HG02610 (cell line): ENCODE results near the gene INPP4A.

Experiments used
- ATAC-seq: cut with Tn5 transposase; IDR thresholded peaks from one replicate; pipeline ENCODE4 v1.9.1; 2021; ENCODE audit warnings: mild to moderate bottlenecking, moderate library complexity; ENCODE audit not compliant: unreplicated experiment

Gene INPP4A

DNA sequence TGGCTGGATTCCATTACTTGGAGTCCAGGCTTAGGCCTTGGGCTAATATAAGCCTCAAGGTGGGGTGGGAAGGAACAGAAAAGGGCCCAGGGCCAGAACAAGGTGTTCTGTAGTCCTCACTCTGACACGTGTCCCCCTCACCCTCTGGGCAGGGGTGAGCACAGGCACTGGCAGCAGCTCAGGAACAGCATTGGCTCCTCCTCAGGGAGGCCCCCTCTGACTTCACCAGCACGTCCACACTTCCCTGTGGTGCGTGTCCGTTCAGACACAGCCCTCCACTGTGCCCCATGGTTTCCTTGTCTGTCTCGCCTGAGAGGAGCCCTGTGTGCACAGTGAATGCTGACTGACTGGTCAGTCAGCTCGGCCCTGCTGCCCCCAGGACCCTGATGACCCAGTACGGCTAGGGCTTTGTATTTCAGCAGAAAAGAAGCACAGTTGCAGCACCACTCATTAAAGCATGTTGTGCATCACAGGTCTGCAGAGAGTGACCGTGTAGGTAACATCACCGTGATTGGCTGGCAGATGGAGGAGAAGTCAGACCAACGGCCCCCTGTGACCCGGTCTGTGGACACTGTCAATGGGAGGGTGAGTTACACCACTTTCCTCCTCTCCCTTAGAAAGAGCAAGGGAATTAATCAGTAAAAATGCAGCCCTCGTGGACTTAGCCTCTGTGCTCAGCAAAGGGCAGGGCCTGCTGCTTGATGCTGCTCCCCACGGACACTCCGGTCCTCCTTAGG is 92.9 kb downstream of the INPP4A start:
- no peak for ATAC-seq

DNA sequence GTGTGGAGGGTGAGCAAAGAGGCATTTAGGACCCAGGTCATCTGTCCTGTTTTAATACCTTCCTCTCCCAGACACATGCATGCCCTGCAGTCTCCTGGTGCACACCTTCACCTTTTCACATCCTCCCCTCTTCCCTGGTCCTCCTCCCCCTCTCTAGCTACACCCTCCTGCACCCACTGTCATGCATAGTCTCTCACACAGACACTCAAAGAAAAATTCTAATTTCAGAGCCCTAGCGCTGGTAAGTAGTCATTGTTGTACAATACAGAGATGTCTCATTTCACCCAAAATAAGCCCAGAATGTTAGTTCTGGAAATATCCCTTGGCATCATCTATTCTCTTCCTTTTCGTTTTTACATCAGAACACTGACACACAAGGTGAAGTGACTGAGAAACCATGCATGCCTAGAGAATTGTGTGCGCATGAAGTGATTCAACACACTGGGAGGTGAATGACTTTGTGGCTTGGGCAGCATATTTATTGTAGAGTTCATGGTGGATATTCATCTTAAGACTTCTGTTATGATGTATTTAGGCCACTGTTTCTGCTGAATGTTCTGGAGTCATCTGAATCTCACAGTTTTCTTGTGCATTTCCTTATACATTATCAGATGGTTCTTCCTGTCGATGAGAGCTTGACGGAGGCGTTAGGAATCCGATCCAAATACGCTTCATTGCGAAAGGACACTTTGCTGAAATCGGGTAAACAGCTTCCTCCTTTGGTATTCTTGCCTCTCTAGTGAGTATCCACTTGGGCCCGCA is 93.8 kb downstream of the INPP4A start:
- no peak for ATAC-seq

DNA sequence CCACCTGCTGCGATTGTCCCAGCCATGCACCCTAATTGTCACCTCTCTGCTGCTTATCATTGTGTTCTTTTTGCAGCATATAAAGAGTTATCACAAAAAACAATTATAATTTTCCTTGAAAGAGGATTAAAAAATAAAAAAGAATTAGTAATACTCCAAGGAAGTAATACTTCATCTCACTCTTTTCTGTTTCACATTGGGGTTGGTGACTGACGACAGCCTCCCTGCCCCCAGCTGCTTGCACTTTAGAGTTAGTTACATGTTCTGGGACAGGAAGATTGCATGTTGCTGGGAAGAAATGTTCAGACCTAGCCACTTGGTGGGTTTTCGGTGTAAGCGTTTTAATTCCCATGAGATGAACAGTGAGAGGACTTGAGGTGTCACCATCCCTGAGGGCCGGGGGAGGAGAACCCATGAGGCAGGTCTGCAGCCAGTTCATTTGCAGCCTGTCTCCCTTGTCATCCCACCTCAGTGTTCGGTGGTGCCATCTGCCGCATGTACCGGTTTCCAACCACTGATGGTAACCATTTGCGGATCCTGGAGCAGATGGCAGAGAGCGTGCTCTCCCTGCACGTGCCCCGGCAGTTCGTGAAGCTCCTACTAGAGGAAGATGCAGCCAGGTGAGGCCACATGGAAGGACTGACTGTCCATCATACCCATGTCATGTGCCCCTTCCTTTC is 94.5 kb downstream of the INPP4A start:
- ATAC-seq: no peak

DNA sequence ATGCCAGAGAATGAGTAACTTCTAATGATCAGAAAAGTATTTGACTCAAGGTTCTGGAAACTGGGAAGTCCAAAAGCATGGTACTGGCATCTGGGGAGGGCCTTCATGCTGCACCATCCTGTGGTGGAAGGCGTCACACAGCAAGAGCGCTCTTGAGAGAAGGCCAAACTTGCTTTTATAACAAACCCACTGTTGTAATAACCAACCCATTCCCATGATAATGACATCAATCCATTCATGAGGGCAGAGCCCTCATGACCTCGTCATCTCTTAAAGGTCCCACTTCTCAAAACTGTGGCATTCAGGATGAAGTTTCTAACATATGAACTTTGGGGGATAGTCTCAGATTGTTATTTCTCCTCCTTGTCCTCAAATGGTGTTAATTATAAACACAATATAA is 95.9 kb downstream of the INPP4A start:
- no peak for ATAC-seq

DNA sequence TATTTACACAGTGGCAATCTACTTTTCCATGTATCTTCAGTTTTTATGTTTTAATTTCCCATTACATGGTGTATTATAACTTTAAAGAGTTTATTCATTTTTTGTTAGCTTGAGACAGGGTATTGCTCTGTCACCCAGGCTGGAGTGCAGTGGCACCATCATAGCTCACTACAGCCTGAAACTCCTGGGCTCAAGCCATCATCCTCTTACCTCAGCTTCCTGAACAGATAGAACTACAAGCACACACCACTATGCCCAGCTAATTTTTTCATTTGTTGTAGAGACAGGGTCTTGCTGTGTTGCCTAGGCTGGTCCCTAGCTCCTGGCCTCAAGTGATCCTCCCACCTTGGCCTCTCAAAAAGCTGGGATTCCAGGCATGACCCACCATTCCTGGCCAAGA is 96.8 kb downstream of the INPP4A start:
- no peak for ATAC-seq

DNA sequence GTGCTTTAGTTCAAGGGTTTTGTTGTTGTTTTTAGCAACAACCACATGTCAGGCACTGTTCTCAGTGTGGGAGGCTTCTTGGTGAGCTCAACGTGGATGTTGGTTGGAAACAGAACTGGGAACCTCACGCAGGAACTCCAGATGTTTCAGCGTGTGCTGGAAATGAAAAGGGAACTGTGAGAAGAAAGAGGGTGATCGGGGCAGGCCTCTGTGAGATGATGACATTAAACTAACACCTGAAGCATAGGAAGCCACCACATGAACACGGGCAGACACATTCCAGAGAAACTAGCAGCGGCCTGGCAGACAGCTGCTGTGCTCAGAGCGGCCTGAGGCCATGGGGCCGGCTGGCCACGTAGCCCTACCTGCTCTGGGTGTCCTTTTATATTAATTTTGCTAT is 97.2 kb downstream of the INPP4A start:
- ATAC-seq: no peak

DNA sequence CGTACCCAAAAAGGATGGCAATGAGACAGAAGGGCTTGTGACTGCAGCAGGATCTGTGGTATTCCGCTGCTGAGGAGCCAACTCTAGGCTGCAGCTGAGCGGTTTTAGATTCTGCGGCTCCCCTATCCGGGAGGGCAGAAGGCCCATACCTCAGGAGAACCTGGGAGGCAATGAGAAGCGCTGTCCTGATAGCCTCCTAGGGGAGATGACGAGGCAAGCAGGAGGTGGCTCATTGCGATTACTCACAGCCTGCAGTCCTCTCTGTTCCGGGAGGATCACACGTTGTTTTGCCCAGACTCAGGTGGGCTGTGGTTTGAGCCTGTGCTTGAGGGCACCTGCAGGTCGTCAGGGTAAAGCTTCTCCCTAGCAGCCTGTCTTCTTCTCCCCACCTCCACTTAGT is 98.6 kb downstream of the INPP4A start:
- ATAC-seq: no peak

DNA sequence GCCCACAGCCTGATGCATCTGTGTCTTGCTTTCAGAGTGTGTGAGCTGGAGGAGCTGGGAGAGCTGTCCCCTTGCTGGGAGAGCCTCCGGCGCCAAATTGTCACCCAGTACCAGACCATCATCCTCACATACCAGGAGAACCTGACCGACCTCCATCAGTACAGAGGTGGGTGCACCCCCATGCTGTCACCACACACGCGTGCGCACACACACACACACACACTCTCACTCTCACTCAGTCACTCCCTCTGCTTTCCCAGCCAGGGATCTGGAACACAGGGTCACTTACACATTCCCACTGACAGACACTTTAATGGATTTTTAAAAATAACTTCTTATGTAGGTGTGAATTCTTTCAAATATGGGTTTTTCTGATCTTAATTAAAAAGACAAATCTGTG is 99.2 kb downstream of the INPP4A start:
- ATAC-seq: no peak

DNA sequence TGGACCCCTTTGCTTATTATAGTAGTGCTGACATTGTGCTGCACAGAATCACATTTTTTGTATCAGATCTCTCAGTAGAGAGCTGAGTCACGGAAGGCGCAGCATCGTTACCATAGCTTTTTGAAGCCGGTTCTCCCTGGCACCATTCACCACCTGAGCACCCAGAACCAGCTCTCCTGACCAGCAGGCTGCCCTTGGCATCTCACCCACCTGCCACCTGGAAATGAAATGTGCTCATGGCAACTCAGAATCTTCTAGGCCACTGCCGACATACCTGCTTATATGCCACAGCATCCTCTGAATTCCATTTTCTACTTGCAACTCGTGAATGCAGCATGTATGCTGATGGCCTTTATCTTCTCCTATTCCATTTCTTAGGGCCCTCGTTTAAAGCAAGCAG is 100.9 kb downstream of the INPP4A start:
- ATAC-seq: no peak

DNA sequence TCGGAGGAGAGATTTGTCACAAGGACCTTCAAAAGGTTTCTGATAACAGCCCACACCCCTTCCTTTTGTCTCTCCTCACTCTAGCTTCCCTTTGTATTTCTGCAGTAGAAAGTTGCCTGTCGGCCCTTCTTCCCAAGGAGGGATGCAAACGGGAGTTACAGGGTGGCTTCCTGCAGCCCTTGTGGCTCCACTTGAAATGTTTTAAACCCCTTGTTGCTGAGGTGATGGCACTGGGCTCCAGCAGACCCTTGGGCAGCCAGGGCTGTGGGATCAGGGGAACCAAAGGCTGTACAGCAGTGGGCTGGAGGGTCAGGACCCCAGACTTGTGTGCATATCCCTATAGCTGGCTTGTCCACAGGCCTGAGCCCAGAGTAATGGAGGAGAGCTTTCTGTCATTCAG is 101.5 kb downstream of the INPP4A start:
- no peak for ATAC-seq

DNA sequence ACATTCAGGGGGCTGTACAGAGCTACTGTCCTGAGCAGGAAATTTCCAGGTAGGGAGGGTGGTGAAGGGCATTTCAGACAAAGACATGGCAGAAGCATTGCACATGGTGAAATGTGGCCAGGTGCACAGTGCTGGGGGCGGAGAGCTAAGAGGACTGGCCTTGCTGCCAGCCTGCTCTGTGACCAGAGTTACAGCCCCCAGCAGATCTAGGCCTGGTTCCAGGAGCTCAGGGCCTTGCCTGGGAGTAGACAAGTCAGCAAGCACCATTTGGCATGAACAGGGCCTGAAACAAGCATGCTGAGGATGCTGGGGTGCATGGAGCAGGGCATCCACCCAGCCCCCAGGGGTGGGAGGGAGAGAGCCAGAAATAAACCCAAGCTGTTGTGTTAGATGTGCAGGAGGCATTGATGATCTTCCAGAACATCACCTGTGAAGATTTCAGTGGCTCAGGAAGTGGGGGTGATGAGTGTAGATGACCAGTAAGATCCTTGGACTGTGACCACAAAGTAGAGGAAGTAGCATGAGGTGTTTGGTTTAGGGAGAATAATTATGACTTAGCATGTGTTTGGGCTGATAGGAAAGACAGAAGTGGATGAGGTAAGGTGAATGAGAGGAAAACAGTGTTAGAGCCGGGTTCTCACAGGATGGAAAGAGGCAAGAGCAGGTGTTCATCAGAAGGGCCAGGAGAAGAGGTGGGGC is 102.6 kb downstream of the INPP4A start:
- no peak for ATAC-seq

DNA sequence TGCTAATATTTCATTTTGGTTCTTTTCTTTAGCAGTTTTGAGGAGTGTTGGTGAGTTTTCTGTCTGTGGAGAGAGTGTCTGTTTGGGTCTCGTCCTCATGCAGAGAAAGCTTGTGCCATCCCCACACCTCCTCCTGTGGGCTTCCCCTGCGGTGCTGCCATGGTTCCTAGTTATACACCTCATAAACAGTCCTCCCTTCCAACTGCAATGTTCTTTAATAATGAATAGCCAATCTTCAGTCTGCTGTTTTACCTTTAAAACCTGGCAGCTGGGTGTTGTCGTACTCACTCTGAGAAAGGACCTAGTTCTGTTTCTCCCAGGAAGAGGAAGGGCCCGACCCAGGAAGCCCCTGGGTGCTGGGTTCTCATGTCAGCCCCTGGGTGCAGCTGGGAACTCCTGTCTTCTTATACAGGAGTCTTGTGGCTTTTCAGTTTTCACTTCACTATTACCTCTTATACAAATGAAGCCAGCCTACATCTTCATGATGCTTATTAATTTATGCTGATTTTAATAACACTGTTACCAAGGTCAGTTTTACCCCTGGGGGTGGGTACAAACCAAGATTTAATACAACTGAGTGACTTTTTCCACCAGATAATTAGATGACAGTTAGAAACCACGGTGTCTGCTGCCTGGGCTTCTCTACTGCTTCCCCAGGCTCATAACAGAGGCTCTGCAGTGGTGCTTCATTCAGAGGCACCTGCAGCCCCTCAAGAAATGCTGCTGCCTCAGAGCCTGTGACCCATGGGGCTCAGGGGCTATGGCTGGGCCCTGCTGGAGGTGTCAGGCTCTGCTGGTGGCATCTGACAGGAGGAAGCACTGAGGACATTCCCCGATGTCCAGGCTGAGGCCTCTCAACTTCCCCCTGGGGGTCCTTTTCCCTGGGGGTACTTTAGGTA is 104.5 kb downstream of the INPP4A start:
- no peak for ATAC-seq

DNA sequence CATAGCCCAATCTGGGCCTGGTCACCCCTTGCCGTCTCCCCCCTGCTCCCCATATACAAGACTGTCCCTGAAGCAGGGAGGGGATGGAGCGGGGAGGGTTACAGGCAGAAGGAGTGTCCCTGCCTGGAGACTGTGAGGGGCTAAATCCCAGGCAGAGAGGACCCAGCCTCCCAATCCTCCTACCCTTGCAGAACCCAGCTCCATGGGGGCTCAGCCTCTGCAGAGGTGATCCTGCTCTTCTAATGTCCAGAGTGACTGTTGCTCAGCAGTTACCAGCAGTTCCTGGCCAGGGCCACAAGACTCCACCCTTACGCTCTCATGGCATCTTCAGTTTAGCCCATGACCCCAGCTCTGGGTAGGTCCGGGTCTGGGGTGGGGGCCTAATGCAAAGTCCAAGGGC is 105.5 kb downstream of the INPP4A start:
- no peak for ATAC-seq

DNA sequence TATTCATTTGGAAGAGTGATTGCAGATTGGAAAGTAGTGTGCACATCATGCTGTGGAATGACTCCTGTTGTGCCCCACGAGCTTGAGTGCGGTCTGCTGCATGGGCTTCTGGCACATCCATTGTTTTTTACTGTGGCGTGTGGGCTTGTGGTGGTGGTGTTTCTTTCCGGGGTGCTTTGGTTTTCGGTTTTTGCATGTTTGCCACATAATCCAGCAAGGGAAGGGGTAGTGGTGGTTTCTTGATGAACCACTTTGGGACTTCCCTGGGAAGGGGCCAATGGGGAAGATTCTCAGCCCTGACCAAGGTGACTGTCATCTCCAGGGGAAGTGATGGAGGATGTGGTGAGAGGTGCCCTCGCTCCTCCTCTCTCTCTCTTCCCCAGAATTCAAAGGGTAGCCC is 106.7 kb downstream of the INPP4A start:
- ATAC-seq: no peak

DNA sequence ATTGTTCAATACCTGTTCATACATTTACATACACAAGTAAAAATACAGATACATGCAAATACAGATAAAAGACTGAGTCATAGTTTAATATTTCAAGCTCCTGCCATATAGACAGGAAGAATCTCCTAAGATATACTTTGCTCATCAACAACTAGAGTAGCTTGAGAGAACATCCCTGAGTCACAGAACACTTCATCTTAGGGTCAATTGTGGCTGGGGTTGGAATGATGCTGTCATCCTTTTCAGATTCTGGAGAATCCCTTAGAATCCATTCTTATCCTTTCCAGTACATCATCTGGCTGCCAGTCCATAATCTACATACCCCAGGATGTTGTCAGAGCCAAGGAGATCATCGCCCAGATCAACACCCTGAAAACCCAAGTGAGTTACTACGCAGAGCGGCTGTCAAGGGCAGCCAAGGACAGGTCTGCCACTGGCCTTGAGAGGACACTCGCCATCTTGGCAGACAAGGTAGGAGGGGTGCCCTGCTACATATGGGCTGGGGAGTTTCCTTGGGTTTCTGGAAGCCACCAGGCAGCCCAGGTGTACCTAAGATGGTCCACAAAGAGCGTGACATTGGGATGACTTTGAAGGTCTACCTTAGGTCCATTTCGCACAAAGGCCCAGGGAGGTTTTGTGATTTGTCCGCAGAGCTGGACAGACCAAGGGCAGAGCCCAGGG is 108.0 kb downstream of the INPP4A start:
- no peak for ATAC-seq

DNA sequence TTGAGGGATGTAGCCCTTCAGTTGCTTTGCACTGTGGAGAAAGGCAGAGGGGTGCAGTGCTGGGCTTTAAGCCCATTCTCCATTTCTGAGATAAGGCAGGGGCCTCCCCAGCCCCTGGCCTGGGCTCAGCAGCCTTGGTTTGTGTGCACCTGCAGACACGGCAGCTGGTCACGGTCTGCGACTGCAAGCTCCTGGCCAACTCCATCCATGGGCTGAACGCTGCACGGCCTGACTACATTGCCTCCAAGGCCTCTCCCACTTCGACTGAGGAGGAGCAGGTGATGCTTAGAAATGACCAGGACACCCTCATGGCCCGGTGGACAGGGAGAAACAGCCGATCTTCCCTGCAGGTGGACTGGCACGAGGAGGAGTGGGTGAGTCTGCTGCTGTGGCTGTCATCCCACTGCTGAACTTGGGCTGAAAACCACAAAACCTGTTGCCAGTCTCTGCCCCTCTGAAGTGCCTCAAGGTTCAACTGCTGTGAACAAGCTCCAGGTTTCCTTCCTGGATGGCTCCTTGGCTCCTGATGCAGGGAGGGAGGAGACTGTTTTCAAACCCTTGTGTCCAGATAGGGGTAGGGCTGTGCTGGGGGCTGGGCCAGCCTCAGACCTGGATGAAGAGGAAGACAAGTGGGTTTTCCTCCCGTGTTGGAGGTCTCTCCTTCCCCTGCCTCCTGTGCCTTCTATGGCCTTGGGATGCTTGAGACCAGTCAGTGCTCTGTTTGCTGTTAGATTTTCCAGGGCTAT is 109.6 kb downstream of the INPP4A start:
- ATAC-seq: no peak

DNA sequence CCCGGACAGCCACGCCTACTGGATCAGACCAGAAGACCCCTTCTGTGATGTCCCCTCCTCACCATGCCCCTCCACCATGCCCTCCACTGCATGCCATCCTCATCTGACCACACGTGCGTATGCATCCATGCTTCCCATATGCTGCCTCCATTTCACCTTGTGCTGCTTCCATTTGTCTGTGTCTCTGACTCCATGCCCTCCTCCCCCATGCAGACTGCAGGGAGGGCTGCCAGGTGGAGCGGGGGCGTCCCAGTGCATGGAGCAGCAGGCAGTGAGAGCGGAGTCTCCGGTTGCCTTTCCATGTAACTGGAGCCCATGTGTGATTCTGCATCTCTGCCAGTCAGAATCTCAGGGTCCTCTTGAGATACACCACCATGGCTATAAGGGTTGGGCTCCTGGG is 111.0 kb downstream of the INPP4A start:
- no peak for ATAC-seq

DNA sequence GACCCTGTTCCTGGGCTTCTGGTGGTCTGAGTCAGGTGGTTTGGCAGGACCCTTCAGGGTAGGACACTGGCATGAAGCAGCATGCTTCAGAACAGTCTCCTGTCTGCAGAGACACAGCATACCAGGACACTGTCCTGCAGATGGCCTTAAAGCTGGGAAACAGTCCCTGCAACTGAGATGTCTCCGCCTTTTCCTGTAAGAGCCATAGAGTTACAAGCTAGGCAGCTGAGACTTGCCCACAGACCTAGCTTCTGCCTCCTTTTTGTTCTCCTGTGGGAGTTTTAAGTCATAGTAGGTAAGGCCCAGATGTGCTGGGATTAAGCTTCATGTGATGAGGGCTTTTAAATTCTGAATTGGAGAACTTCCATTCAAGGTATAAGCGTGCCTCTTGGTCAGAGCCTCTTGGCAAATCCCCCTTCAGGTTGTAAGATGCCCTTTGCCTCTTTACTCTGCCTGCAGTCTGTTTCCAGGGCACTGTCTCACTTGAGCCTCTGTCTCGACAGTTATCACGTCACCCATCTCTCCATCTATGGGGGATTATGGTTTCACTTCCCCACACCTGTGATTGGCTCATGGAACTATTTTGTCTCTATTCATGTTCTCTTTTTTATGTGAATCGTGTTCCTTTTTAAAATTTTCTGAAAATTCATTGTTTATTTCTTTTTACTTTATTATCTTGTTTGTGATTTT is 111.8 kb downstream of the INPP4A start:
- ATAC-seq: peak; percentile 74
